ENCODE data around the gene MR1. TPM values are rescaled to one million over a fixed set of nuclear protein-coding genes. Genes with fewer than 3 reads are reported as not detected.

MR1 gene
- total RNA-seq, 1 experiment from 2014 or later: 6.6 TPM

GRCh38 chr1:181080556-181080955, 46.8 kb downstream of the MR1 start:
- Histone ChIP-seq H3K4me3 (replicated peaks in 1 of 2; ENCODE audit: low read depth in 1 of 2, low read length in 2 of 2) (no peak overlapping the region), H2AFZ (ENCODE audit: low read depth, low read length, poor library complexity, severe bottlenecking) (no peak overlapping the region), H3K9me2 (ENCODE audit: insufficient read depth) (no peaks in the 10 kb centered on the region), H3K79me2 (ENCODE audit: insufficient read depth, low read length) (no peaks in the 10 kb centered on the region), H3K27ac (ENCODE audit: low read depth, low read length) (no peak overlapping the region), H3K9me3 (ENCODE audit: control insufficient read depth in 1 of 2, insufficient read depth in 1 of 2, low read depth in 1 of 2, low read length in 2 of 2) (no peaks in the 10 kb centered on the region), H3K4me1 (ENCODE audit: control insufficient read depth in 1 of 2, insufficient read depth in 2 of 2, low read length in 2 of 2) (peaks cover 10 to 32% of the 10 kb centered on the region in 2 experiments), H3K36me3 (ENCODE audit: control insufficient read depth in 1 of 2, insufficient read depth in 2 of 2, low read length in 2 of 2) (no peaks in the 10 kb centered on the region), H4K20me1 (ENCODE audit: insufficient read depth) (no peaks in the 10 kb centered on the region), H3K9ac (ENCODE audit: low read length) (no peak overlapping the region), H3K4me2 (ENCODE audit: low read length) (no peak overlapping the region), H3K27me3 (ENCODE audit: insufficient read depth, low read length) (no peaks in the 10 kb centered on the region)
- no peak for ATAC-seq
- POLR2A ChIA-PET: interaction anchor here (0.7 kb wide), 1 partner anchor 807 kb away, joined by 3 read pairs; no protein-coding TSS in a partner anchor
- RAD21 ChIA-PET (ENCODE audit: low non-redundant PET in 1 of 2, low total read pairs in 2 of 2, uncharacterized antibody in 2 of 2, unreplicated experiment in 2 of 2): interaction anchor here in 1 of 2 experiments (0.6 kb wide), 1 partner anchor 253 kb away, joined by 3 read pairs; no protein-coding TSS in a partner anchor
- BruUV-seq (replicated peaks): no TSS peak
- DNase-seq (ENCODE audit: low read depth, low spot score): no peak
- CTCF ChIA-PET: no interaction called here
- TF ChIP-seq SP1 (IDR thresholded peaks at IDR 0.05; ENCODE audit: low read depth): no peak
- no peak for TF ChIP-seq EZH2phosphoT487 (IDR thresholded peaks at IDR 0.05; ENCODE audit: borderline replicate concordance)
- TF ChIP-seq POLR2A (IDR thresholded peaks at IDR 0.05; ENCODE audit: borderline replicate concordance, extremely low read depth, insufficient read depth, insufficient read length): no peak
- no peak for TF ChIP-seq JUND (IDR thresholded peaks at IDR 0.05)
- no peak for TF ChIP-seq EGR1 (IDR thresholded peaks at IDR 0.05; ENCODE audit: low read depth)
- no peak for TF ChIP-seq CTCF (IDR thresholded peaks at IDR 0.05 in 2 of 3, conservative IDR thresholded peaks at IDR 0.05 in 1 of 3; ENCODE audit: borderline replicate concordance in 1 of 3, insufficient read depth in 1 of 3, low read depth in 2 of 3, low read length in 2 of 3)
- TF ChIP-seq ZBTB33 (IDR thresholded peaks at IDR 0.05; ENCODE audit: extremely low read depth, insufficient replicate concordance, low read length): no peak
- no peak for TF ChIP-seq SIN3A (IDR thresholded peaks at IDR 0.05; ENCODE audit: low read depth)
- TF ChIP-seq FOSL1 (IDR thresholded peaks at IDR 0.05; ENCODE audit: low read depth): no peak
- TF ChIP-seq EZH2 (IDR thresholded peaks at IDR 0.05): no peak
- TF ChIP-seq REST (IDR thresholded peaks at IDR 0.05; ENCODE audit: low read depth): no peak
- no peak for TF ChIP-seq YY1 (IDR thresholded peaks at IDR 0.05; ENCODE audit: extremely low read depth, insufficient replicate concordance, low read depth, low read length)
- no peak for TF ChIP-seq ELF1 (IDR thresholded peaks at IDR 0.05; ENCODE audit: borderline replicate concordance, low read depth)
- intact Hi-C loops (cut with micrococcal nuclease): loop anchor here (5.0 kb wide), 1 partner anchor 43 kb away; no protein-coding TSS in a partner anchor

All from HCT116 (cell line).